Kidney (tissue), 14 donors: ENCODE data around the gene RAD23B. TPM values are rescaled to one million over a fixed set of nuclear protein-coding genes. Genes with fewer than 3 reads are reported as not detected.

ENCODE experiments used
- DNase-seq, 5 donors: peaks; one replicate each; pipeline ENCODE4 v3.0.0-alpha.2; 2013 to 2020
- FAIRE-seq: peaks from 2 replicates; lab custom pipeline; 2012; peaks lifted over from hg19 to GRCh38; lab: Jason Lieb, UNC
- H3K27ac ChIP-seq, 2 donors: one replicate each; pipeline ENCODE4 v1.7.0; 2013; ENCODE audit warnings: low read depth in 2 of 2, low read length in 2 of 2, inconsistent platforms in 1 of 2
- H3K27me3 ChIP-seq: one replicate; pipeline ENCODE4 v1.7.1; 2013; ENCODE audit warnings: low read length, inconsistent platforms; ENCODE audit not compliant: control insufficient read depth, insufficient read depth
- H3K36me3 ChIP-seq, 3 donors: one replicate each; pipeline versions ENCODE4 v1.7.0 to v1.7.1; 2013; ENCODE audit warnings: low read length in 3 of 3, control low read depth in 1 of 3, inconsistent platforms in 1 of 3; ENCODE audit not compliant: insufficient read depth in 3 of 3, control insufficient read depth in 2 of 3
- H3K4me1 ChIP-seq, 3 donors: one replicate each; pipeline versions ENCODE4 v1.7.0 to v1.7.1; 2013; ENCODE audit warnings: low read length in 3 of 3, inconsistent platforms in 1 of 3, low read depth in 1 of 3; ENCODE audit not compliant: control insufficient read depth in 2 of 3, insufficient read depth in 2 of 3
- H3K4me3 ChIP-seq, 3 donors: one replicate each; pipeline versions ENCODE4 v1.7.0 to v1.8.1; 2013; ENCODE audit warnings: low read length in 3 of 3, control low read depth in 1 of 3, inconsistent platforms in 1 of 3
- H3K9ac ChIP-seq, 3 donors: one replicate each; pipeline versions ENCODE4 v1.7.0 to v1.7.1; 2013; ENCODE audit warnings: low read length in 3 of 3, control low read depth in 1 of 3, inconsistent platforms in 1 of 3
- H3K9me3 ChIP-seq, 3 donors: one replicate each; pipeline versions ENCODE4 v1.7.0 to v1.7.1; 2013; ENCODE audit warnings: low read length in 3 of 3, control low read depth in 1 of 3, inconsistent platforms in 1 of 3; ENCODE audit not compliant: control insufficient read depth in 2 of 3, insufficient read depth in 1 of 3
- CTCF ChIP-seq: IDR thresholded peaks from 3 replicates; pipeline ENCODE4 v1.5.1; 2012; ENCODE audit warnings: mild to moderate bottlenecking, moderate library complexity, borderline replicate concordance; ENCODE audit not compliant: insufficient read depth; ENCODE audit errors: extremely low read depth
- intact Hi-C: fragments of 100-400 bp; cut with DNase I; formaldehyde crosslinking; loops from one replicate; pipeline ENCODE4 v1.11.1; 2022
- polyA plus RNA-seq: library from polyadenylated mRNA; stranded (reverse); fragments of 350-450 nt; fragmentation: Illumina TruSeq; extraction: RNeasy Lipid Tissue Mini Kit (QIAGEN cat#74804); gene quantifications from one replicate; pipeline ENCODE4 v1.2.3, GENCODE V29; 2014; ENCODE audit warnings: low read depth, low replicate concordance; ENCODE audit not compliant: insufficient read depth
- total RNA-seq: library from RNA; stranded (reverse); fragmentation: NEBNext Ultra II Directional; extraction: Animal tissue kit (Norgen Biotek cat#: 25700); gene quantifications from one replicate; pipeline ENCODE4 v1.2.1, GENCODE V29; 2021
- donor health status: control.
- donor health status: control.
- donor health status: control.
- donor health status: control.
- donor health status: control.
- donor health status: DM: yes; HTN: yes; CAD: no.
- donor health status: Normal renal cell carcinoma (clear cell type).

Gene RAD23B
- total and polyA plus RNA-seq, 2 donors from 2014 or later: 40.5 to 76.5 TPM

GRCh38 chr9:107285286-107285685 lies 2.2 kb downstream of the RAD23B start:
- Histone ChIP-seq H3K27ac (peak overlapping the region in 1 of 2 donors; percentile 2), H3K9ac (peak overlapping the region in 2 of 3 donors; percentile 82 to 91), H3K36me3 (no peaks in the 10 kb centered on the region), H3K9me3 (no peaks in the 10 kb centered on the region), H3K4me3 (peak overlapping the region; percentile 78 to 96 (median 92)), H3K4me1 (peaks cover 6 to 16% (median 7%) of the 10 kb centered on the region in 3 donors), H3K27me3 (no peaks in the 10 kb centered on the region)
- DNase-seq (peak in 2 of 5 donors; percentile 25 to 51), FAIRE-seq (no peak)
- no peak for TF ChIP-seq CTCF
- intact Hi-C loops: no loop called here

- peak overlapping the region; percentile 11 to 78 (median 48) for H3K4me3 ChIP-seq
- no peaks in the 10 kb centered on the region for H3K9me3 ChIP-seq
- FAIRE-seq (no peak), DNase-seq (peak in 2 of 5 donors; percentile 35 to 44)
- H3K9ac ChIP-seq: peak overlapping the region in 1 of 3 donors; percentile 82
- no peak for TF ChIP-seq CTCF
- no peak overlapping the region for H3K27ac ChIP-seq
- peaks cover 6 to 16% (median 7%) of the 10 kb centered on the region in 3 donors for H3K4me1 ChIP-seq
- no peaks in the 10 kb centered on the region for H3K36me3 ChIP-seq
- no peaks in the 10 kb centered on the region for H3K27me3 ChIP-seq
- intact Hi-C loops: no loop called here
These were observed 3.0 kb downstream of the RAD23B start for GRCh38 chr9:107286057-107286456.

- H3K4me1 ChIP-seq: peaks cover 6 to 24% (median 9%) of the 10 kb centered on the region in 3 donors
- DNase-seq (no peak), FAIRE-seq (no peak)
- no peak overlapping the region for H3K4me3 ChIP-seq
- intact Hi-C loops: no loop called here
- H3K27me3 ChIP-seq: no peaks in the 10 kb centered on the region
- no peaks in the 10 kb centered on the region for H3K36me3 ChIP-seq
- no peak overlapping the region for H3K27ac ChIP-seq
- no peaks in the 10 kb centered on the region for H3K9me3 ChIP-seq
- no peak overlapping the region for H3K9ac ChIP-seq
- TF ChIP-seq CTCF: no peak
These were observed 5.6 kb downstream of the RAD23B start for GRCh38 chr9:107288701-107289100.

- no peak for DNase-seq
- Histone ChIP-seq H3K4me1 (peaks cover 6 to 24% (median 9%) of the 10 kb centered on the region in 3 donors), H3K27ac (no peak overlapping the region), H3K9ac (no peak overlapping the region), H3K27me3 (no peaks in the 10 kb centered on the region), H3K36me3 (no peaks in the 10 kb centered on the region), H3K4me3 (no peak overlapping the region), H3K9me3 (no peaks in the 10 kb centered on the region)
- intact Hi-C loops: no loop called here
- no peak for FAIRE-seq
- no peak for TF ChIP-seq CTCF
These were observed 7.5 kb downstream of the RAD23B start for GRCh38 chr9:107290619-107291018.
